Measurements from ENCODE around the gene BFSP1.

BFSP1 gene

GRCh38 chr20:17520583-17520982 is 10.6 kb downstream of the BFSP1 start:
- TF ChIP-seq GATA3 (IDR thresholded peaks at IDR 0.05; ENCODE audit: low read depth, low read length) (no peak), GATA2 (IDR thresholded peaks at IDR 0.05; ENCODE audit: low read depth, low read length) (no peak)

- TF ChIP-seq GATA2 (IDR thresholded peaks at IDR 0.05; ENCODE audit: low read depth, low read length) (no peak), GATA3 (IDR thresholded peaks at IDR 0.05; ENCODE audit: low read depth, low read length) (no peak)
Measured at GRCh38 chr20:17519606-17520285, 11.4 kb downstream of the BFSP1 start.

GRCh38 chr20:17518339-17519052 is 12.7 kb downstream of the BFSP1 start:
- TF ChIP-seq GATA2 (IDR thresholded peaks at IDR 0.05; ENCODE audit: low read depth, low read length) (no peak), GATA3 (IDR thresholded peaks at IDR 0.05; ENCODE audit: low read depth, low read length) (no peak)

GRCh38 chr20:17515053-17515452 is 16.1 kb downstream of the BFSP1 start:
- no peak for TF ChIP-seq GATA2 (IDR thresholded peaks at IDR 0.05; ENCODE audit: low read depth, low read length)
- TF ChIP-seq GATA3 (IDR thresholded peaks at IDR 0.05; ENCODE audit: low read depth, low read length) = no peak

- no peak for TF ChIP-seq GATA3 (IDR thresholded peaks at IDR 0.05; ENCODE audit: low read depth, low read length)
- no peak for TF ChIP-seq GATA2 (IDR thresholded peaks at IDR 0.05; ENCODE audit: low read depth, low read length)
Measured at GRCh38 chr20:17513939-17514338, 17.2 kb downstream of the BFSP1 start.

GRCh38 chr20:17511401-17511800 is 19.8 kb downstream of the BFSP1 start:
- TF ChIP-seq GATA3 (IDR thresholded peaks at IDR 0.05; ENCODE audit: low read depth, low read length) (no peak), GATA2 (IDR thresholded peaks at IDR 0.05; ENCODE audit: low read depth, low read length) (no peak)

- TF ChIP-seq GATA3 (IDR thresholded peaks at IDR 0.05; ENCODE audit: low read depth, low read length) = no peak
- TF ChIP-seq GATA2 (IDR thresholded peaks at IDR 0.05; ENCODE audit: low read depth, low read length) = no peak
Measured at GRCh38 chr20:17510548-17510947, 20.6 kb downstream of the BFSP1 start.

GRCh38 chr20:17508756-17509155 is 22.4 kb downstream of the BFSP1 start:
- no peak for TF ChIP-seq GATA2 (IDR thresholded peaks at IDR 0.05; ENCODE audit: low read depth, low read length)
- TF ChIP-seq GATA3 (IDR thresholded peaks at IDR 0.05; ENCODE audit: low read depth, low read length) = no peak

- TF ChIP-seq GATA2 (IDR thresholded peaks at IDR 0.05; ENCODE audit: low read depth, low read length) = no peak
- no peak for TF ChIP-seq GATA3 (IDR thresholded peaks at IDR 0.05; ENCODE audit: low read depth, low read length)
Measured at GRCh38 chr20:17507531-17507930, 23.6 kb downstream of the BFSP1 start.

GRCh38 chr20:17507032-17507431 is 24.1 kb downstream of the BFSP1 start:
- TF ChIP-seq GATA3 (IDR thresholded peaks at IDR 0.05; ENCODE audit: low read depth, low read length) (no peak), GATA2 (IDR thresholded peaks at IDR 0.05; ENCODE audit: low read depth, low read length) (no peak)

- TF ChIP-seq GATA2 (IDR thresholded peaks at IDR 0.05; ENCODE audit: low read depth, low read length) = no peak
- no peak for TF ChIP-seq GATA3 (IDR thresholded peaks at IDR 0.05; ENCODE audit: low read depth, low read length)
Measured at GRCh38 chr20:17505636-17506517, 25.3 kb downstream of the BFSP1 start.

GRCh38 chr20:17504898-17505635 is 26.1 kb downstream of the BFSP1 start:
- no peak for TF ChIP-seq GATA2 (IDR thresholded peaks at IDR 0.05; ENCODE audit: low read depth, low read length)
- no peak for TF ChIP-seq GATA3 (IDR thresholded peaks at IDR 0.05; ENCODE audit: low read depth, low read length)

GRCh38 chr20:17504066-17504897 is 26.9 kb downstream of the BFSP1 start:
- TF ChIP-seq GATA2 (IDR thresholded peaks at IDR 0.05; ENCODE audit: low read depth, low read length) (no peak), GATA3 (IDR thresholded peaks at IDR 0.05; ENCODE audit: low read depth, low read length) (no peak)

Data from SH-SY5Y (cell line).